Activated CD8-positive, alpha-beta memory T cell treated with anti-CD3 and anti-CD28 coated beads for 24 hours (primary cell): ENCODE results near the gene HPCAL1.
"Not testable (repeated sequence)": the region's sequence is repeated elsewhere in the genome, so short reads cannot be mapped to it uniquely, and the experiment has no call there.

ENCODE experiments used
- DNase-seq: peaks from one replicate; pipeline ENCODE4 v3.0.0-alpha.2; 2020

The HPCAL1 gene

DNA sequence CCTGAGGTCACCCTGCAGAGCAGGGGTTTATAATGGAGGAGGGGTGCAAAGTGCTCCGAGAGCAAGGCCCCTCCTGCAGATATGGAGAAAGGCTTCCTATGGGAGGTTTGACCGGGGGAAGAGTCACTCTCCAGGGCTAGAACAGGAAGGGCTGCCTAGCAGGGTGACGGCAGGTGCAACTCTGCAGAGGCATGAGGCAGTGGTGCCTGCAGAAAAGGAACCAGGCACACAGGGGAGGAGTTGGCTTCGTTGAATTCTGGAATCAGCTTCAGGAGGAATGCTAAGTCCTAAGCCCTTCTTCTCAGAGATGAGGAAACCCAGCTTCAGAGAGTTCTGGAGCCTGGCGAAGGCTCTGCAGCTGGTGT is 17.5 kb upstream of the HPCAL1 start:
- DNase-seq = no peak

DNA sequence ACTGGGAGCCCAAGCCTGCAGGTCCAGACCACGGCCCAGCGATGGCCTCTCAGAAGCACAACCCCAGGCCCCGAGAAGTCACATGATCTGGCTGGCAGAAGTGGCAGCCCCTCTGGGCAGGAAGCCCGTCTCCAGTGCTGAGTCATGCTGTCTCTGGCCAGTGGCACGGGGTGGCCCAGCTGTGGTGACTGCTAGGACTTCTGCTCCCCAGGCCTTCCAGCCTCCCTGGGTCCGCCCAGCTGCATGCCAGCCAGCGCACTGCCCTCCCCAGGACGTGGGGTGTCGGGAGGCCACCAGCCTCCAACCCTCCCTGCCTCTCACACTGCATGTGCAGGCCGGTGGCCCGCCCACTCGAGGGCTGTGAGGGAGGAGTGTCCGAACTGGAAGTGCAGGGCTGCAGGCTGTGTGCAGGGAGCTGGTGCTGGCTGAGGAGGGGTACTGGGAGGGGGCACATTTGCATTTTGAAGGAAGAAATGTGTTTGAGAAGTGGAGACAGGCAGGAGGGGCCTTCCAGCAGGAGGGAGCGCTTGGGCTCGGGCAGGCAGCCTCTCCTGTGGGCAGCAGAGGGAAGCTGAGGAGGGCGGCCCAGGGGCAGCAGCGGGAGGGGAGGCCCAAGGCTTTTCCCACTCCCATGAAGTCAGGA is 17.0 kb upstream of the HPCAL1 start:
- no peak for DNase-seq

- no peak for DNase-seq
These were observed 16.3 kb upstream of the HPCAL1 start for GRCh38 chr2:10286216-10287037.

- no peak for DNase-seq
These were observed 14.9 kb upstream of the HPCAL1 start for GRCh38 chr2:10287761-10288160.

- DNase-seq = no peak
These were observed 14.1 kb upstream of the HPCAL1 start for GRCh38 chr2:10288606-10289005.

DNA sequence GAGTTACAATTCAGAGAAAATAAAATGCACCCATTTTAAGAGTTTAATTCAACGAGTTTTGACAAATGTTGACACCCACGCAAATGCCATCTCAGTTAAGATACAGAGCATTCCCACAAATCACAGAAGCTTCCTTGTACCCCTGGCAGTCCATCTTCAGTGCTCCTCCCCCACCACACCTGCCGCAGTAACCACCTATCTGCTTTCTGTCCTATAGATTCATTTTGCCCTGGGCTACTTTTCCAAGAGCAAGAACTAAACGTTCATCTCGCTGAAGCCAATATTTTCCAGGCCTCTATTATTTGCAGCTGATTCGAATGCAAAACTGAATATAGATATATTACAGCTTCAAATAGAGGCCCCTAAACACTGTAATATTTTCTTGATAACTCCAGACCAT is 13.4 kb upstream of the HPCAL1 start:
- DNase-seq = no peak

GRCh38 chr2:10289891-10290290 is 12.8 kb upstream of the HPCAL1 start:
- DNase-seq = no peak

DNA sequence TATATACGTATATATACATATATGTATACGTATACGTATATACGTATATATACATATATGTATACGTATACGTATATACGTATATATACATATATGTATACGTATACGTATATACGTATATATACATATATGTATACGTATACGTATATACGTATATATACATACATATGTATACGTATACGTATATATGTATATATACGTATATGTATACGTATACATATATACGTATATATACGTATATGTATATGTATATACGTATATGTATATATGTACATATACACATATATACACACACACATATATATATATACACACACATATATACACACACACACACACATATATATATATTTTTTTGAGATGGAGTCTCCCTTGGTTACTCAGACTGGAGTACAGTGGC is 11.3 kb upstream of the HPCAL1 start:
- DNase-seq = not testable (repeated sequence)

DNA sequence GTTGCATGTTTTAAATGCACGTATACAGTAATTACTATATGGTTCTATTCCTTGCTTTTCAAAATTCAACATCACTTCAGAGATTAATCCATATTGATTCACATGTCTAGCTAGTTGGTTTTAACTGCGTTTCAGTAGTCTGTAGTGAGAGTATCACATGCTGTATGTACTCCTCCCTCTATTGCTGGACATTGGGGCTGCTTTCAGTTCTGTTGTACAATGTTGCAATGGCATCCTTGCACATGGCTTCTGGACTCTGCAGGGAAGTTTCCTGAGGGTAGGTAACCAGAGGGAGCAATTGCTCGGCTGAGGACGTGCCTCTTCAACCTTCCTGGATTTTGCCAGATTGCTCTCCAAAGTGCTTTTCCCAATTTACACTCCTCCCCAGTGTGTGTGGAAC is 10.7 kb upstream of the HPCAL1 start:
- DNase-seq = no peak

GRCh38 chr2:10293603-10294002 is 9.1 kb upstream of the HPCAL1 start:
- DNase-seq = no peak

GRCh38 chr2:10294077-10294476 is 8.6 kb upstream of the HPCAL1 start:
- DNase-seq = no peak

GRCh38 chr2:10295649-10296048 is 7.1 kb upstream of the HPCAL1 start:
- not testable (repeated sequence) for DNase-seq

DNA sequence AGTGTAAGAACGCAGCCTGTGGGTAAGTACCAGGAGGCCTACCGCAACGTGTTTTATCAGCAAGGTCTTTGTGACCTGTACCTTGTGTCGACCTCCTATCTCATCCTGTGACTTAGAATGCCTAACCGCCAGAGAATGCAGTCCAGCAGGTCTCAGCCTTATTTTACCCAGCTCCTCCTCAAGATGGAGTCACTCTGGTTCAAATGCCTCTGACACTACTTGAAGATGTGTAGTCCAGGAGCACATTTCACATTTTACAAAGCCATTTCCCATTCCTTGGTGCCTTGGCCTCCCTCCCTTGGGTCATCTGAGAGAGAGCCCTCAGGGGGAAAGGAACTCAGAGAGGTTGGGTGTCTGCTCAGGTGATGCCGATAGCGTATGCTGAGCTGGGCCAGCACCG is 6.6 kb upstream of the HPCAL1 start:
- no peak for DNase-seq

- DNase-seq = no peak
These were observed 5.4 kb upstream of the HPCAL1 start for GRCh38 chr2:10297191-10297830.

GRCh38 chr2:10297959-10298531 is 4.7 kb upstream of the HPCAL1 start:
- peak; percentile 77 for DNase-seq

GRCh38 chr2:10298777-10299176 is 3.9 kb upstream of the HPCAL1 start:
- DNase-seq = not testable (repeated sequence)

DNA sequence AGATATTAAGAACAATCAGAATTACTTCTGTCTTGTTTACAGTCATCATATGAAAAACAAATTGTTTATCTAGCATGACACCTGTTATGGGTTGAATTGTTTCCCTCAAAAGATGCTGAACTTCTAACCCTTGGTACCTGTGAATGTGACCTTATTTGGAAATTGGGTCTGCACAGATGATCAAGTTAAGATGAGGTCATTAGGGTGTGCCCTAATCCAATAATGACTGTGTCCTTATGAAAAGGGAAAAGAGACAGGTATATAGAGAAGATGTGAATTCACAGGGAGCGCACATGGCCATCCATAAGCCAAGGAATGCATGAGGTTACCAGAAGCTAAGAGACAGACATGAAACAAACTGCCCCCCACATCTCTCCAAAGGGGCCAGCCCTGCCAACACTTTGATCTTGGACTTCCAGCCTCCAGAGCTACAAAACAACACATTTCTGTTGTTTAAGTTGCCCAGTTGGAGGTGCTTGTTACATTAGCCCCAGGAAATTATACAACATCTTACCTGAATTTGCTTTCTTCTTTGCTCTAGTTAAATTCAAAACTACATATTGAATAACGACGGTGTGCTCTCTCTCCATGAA is 2.3 kb upstream of the HPCAL1 start:
- DNase-seq = no peak

- no peak for DNase-seq
These were observed 1.4 kb upstream of the HPCAL1 start for GRCh38 chr2:10300997-10301940.

DNA sequence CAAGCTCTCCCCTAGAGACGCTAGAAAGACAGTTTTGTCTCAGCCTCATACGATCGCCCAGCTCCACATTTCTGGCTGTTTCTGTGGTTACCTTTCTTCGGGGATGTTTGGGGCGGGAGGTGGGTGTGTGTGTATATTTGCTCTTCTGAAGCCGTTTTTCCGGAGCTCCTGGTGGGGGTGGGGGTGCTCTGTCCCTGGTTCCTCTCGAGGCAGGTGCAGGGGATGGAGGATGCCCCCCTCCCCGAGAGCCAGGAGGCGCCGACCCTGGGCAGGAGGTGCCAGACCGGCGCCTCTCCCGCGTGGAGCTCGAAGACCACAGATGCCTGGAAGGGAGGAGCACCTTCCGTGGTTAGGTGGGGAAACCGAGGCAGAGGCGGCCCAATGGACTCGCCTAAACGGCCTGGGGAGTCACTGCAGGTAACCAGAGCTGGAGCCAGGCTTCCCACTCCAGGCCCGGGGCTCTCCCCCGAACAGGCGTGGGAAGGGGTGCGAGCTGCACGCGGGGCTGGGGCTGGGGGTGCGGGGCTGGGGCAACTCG is 694 bp upstream of the HPCAL1 start:
- DNase-seq = peak; percentile 66

- peak; percentile 72 for DNase-seq
These were observed 533 bp downstream of the HPCAL1 start for GRCh38 chr2:10303181-10303693.

GRCh38 chr2:10303694-10304378 is 1.1 kb downstream of the HPCAL1 start:
- peak; percentile 76 for DNase-seq
